HG03354 (cell line): ENCODE results near the gene LASP1.

Experiments
- ATAC-seq: cut with Tn5 transposase; IDR thresholded peaks from one replicate; pipeline ENCODE4 v1.9.1; 2021; ENCODE audit warnings: mild to moderate bottlenecking; ENCODE audit not compliant: unreplicated experiment, poor library complexity, severe bottlenecking

LASP1 gene

DNA sequence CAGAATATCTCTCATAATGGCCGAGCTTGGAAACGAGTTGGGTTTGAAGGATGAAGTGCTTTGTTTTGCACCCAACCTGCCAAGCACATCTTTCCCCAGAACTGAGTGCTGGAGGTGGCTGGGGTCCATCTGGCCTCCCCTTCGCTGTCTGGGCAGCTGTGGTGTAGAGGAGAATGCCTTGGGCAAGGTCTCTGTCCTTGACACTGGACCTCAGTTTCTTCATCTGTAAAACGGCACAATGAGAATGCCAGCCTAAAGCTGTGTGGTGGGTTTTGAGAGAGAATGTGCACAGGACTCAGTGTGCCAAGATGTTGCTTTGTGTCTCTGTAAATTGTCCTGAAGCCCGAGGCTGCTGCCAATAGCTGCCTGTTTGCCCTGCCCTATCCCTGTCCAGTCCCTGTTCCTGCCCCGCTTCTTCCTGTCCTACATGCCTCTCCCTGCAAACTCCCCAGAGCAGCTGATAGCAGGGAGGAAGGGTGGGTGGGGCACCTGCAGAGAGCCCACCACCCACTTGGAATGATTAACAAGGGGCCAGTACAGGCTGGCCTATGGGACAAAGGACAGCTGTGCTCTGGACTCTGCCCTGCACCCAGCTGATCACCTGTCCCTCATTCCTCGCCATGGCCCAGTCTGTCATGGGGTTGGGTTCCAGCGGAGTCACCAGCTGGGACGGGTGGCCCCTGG lies 15.3 kb downstream of the LASP1 start:
- no peak for ATAC-seq

DNA sequence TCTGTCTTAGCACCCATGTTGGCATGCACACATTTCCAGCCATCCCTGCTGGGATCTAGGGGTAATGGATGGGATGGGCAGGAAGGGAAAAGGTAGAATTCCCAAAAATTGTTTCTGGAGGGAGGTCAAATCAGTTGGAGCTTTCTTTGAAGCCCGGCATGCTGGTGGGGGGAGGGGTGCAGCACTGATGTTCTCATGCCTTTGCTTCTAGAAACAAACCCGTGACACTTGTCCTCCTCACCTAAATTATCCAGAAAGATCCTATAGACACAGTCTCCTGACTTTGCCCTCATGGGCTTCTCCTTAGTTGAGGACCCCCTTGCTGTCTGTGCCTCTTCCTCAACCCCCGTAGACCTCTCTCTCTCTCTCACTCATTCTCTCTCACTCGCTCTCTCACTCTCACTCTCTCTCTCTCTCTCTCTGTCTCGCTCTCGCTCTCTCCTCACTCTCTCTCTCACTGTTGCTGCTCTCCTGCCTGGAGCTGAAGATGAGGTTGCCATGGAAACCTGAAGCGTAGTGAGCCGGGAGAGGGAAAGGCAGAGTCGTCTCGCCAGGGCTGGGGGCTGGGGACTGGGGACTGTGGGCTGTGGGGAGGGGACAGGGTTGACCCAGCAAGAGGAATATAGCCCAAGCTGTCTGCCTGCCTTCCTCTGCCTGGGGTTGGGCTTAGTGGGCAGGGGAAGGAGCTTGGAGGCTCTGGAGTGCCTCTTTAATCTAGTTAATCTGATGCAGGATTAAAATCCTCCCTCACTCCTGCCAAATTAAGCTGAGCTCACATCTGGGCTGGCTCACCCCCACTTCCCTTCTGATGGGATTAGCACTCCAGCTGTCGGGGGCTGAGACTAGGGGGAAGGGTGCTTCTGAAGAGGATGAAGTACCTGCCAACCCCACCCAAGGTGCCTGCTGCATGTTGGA lies 16.1 kb downstream of the LASP1 start:
- no peak for ATAC-seq

DNA sequence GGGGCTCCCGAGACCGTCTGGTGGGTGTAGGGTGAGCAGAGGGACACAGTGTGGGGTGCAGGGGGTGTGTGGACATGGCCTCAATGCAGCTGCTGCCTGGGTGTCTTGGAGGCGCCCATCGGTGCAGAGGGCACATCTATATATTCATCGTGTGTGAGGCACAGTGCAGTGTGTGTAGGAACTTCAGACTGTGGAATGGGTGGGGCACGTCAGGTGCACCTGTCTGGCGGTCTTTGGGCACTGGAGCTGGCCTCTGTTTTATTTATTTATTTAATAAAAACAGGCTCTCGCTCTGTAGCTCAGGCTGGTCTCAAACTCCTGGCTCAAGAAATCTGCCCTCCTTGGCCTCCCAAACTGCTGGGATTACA lies 16.8 kb downstream of the LASP1 start:
- ATAC-seq, result no peak

DNA sequence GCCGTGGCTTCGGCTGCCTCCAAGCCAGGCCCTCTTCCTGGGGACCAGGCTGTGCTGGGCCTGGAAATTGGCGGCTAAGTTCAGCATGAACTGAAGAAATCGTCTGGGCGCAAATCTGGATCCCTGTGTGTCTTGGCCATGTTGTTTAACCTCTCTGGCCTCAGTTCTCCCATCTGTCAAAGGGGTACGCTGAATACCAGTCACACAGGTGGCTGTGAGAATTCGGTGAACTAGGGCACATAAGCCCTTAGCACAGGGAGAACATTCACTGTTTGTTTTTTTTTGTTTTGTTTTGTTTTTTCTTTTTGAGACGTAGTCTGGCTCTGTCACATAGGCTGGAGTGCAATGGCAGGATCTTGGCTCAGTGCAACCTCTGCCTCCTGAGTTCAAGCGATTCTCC lies 19.0 kb downstream of the LASP1 start:
- ATAC-seq, result no peak

GRCh38 chr17:38889745-38890409 lies 20.0 kb downstream of the LASP1 start:
- no peak for ATAC-seq

DNA sequence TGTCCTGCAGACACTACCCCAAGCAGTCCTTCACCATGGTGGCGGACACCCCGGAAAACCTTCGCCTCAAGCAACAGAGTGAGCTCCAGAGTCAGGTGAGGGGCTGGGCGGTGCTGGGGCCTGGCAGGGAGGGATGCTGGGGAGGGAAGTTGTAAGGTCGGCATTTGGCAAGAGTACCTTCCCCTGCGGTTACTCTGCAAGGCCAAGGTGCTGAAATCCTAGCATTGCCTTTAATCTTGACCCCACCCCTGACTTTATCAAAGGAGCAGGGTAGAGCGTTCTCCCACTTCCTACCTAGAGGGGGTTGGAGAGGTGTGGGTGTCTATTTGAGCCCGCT lies 20.5 kb downstream of the LASP1 start:
- no peak for ATAC-seq

- no peak for ATAC-seq
Measured at GRCh38 chr17:38891441-38891840, 21.6 kb downstream of the LASP1 start.

GRCh38 chr17:38892083-38892482 lies 22.2 kb downstream of the LASP1 start:
- no peak for ATAC-seq

DNA sequence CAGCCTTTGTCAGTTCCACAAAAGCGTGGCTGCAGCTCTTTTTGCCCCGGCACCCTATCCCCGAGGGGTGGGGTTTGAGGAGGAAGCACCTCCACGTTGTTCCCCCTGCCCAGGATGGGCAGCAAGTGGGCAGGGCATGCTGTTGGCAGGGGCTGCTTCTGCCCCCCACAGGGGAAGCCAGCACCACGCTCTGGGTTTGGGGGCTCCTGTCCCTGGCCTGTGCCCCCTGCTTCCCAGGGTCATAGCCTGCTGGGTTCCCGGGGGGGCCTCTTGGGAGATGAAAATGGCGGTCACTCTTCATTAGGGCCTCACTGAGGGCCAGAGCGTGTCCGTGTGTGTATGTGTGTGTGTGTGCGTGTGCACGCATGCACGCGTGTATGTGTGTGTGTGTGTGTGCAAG lies 22.8 kb downstream of the LASP1 start:
- no peak for ATAC-seq

DNA sequence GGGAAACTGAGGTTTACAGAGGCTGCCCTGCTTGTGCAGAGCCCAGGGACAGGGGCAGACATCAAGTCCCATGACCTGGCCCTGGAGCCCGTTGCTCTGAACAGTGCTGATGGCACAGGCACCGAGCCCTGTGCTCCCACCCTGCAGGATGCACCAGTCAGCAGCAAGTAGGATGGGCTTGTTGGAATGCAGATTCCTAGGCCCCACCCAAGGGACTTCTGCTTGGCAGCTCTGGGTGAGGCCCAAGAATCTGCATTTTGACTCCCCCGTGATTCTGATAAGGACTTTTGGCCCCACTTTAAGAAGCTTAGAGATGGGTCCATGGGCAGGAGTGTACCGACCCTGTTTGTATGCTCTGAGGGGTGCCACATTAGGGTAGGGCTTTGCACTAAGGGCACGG lies 23.3 kb downstream of the LASP1 start:
- ATAC-seq, result no peak

DNA sequence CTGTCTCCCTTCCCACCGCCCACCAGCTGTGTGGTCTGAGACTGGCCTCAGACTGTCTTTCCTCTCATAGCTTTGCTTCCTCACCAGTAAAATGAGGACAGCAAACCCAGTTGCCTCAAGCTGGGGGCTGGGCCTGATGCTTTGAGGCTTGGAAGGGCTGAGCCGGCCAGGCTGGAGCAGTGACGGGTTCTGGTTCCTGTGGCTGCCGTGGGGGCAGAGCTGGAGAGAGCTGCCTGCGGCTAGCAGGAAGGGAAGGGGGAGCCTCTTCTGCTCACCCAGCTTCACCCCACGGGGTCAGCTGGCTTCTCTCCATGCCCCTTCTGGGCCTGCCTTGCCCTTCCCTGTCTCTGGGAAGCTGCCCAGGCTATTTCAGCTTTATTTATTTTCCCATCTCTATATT lies 23.7 kb downstream of the LASP1 start:
- ATAC-seq, result no peak

GRCh38 chr17:38894276-38894675 lies 24.4 kb downstream of the LASP1 start:
- no peak for ATAC-seq

- no peak for ATAC-seq
Measured at GRCh38 chr17:38896346-38896954, 26.6 kb downstream of the LASP1 start.

GRCh38 chr17:38897176-38897575 lies 27.3 kb downstream of the LASP1 start:
- ATAC-seq, result no peak

DNA sequence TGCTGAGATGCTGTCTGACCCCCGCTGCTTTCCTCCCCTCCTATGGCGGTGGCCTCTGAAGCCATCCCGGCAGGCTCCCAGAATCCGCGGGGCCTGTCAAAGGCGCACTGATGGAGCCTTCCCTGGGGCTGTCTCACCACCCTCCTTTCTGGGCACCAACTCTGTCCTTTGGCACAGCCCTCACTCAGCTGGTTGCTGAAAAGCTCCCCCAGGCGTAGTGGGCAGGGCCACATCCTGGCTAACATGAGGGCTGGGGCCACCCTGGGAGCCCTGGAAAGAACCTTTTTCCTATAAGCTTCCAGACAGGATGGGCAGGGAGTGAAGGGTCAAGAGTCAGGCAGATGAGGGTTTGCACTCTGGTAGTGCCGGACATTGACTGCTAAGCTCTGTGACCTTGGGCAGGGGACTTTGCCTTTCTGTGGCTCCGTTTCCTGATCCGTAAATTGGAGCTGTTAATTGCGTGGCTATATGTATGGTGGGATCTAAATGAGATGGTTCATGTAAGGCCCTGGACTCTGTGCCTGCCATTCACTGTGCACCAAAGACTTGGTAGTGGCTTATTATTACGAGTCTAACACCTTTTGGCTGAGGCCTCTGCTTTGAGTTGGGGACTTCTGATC lies 27.9 kb downstream of the LASP1 start:
- ATAC-seq, result no peak

- peak; percentile 29 for ATAC-seq
Measured at GRCh38 chr17:38898291-38898679, 28.4 kb downstream of the LASP1 start.

- ATAC-seq, result peak; percentile 86
Measured at GRCh38 chr17:38898812-38899348, 29.0 kb downstream of the LASP1 start.

- ATAC-seq, result no peak
Measured at GRCh38 chr17:38899421-38899820, 29.6 kb downstream of the LASP1 start.

DNA sequence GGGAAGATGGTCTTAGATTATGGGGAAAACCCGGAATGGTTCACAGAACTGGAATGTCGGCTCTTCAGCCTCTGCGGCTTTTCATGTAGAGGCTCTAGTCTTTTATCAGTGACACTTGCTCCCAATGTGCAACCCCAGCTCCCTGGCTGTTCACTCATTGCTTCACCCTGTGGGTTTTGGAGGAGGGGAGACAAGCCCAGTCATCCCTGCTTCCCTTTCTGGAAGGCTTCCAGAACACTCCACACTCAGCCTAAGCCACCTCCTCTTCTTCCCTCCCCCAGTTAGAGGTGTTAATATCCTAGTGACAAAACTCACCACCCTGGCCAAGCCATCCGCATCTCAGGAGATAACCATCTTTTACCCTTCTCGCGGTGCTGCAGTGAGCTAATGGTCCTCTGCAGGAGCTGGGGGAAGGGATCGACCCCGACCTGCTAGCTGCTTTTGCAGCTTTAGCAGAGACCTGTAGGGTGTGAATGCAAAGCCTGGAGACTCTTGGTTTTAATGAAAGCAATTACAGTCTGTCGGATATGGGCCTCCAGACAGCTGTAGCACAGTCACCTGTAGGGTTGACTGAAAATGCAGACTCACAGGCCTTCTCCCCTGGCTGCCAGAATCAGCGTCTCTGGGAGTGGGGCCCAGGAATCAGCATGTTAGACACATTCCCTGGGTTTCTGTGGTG lies 31.3 kb downstream of the LASP1 start:
- ATAC-seq, result no peak
